GM18868 (cell line): ENCODE results near the gene SPN.
"Not testable (repeated sequence)": the region's sequence is repeated elsewhere in the genome, so short reads cannot be mapped to it uniquely, and the experiment has no call there.

Experiments
- ATAC-seq: cut with Tn5 transposase; IDR thresholded peaks from one replicate; pipeline ENCODE4 v1.9.1; 2021; ENCODE audit warnings: mild to moderate bottlenecking, moderate library complexity; ENCODE audit not compliant: unreplicated experiment

Gene SPN

GRCh38 chr16:29675811-29676643, 13.0 kb downstream of the SPN start:
- ATAC-seq: no peak

- ATAC-seq: no peak
Measured at GRCh38 chr16:29676989-29677785, 14.1 kb downstream of the SPN start.

- ATAC-seq: no peak
Measured at GRCh38 chr16:29678691-29679267, 15.7 kb downstream of the SPN start, which contains the start of gene QPRT. Gene QPRT, plus strand, starts transcription at chr16:29679180. Its CDS starts 18 bp downstream, at chr16:29679198.

- no peak for ATAC-seq
Measured at GRCh38 chr16:29680180-29680598, 17.1 kb downstream of the SPN start.

- ATAC-seq: no peak
Measured at GRCh38 chr16:29683543-29684090, 20.6 kb downstream of the SPN start.

GRCh38 chr16:29684679-29685078, 21.6 kb downstream of the SPN start:
- no peak for ATAC-seq

- ATAC-seq: no peak
Measured at GRCh38 chr16:29686740-29687332, 23.8 kb downstream of the SPN start.

- no peak for ATAC-seq
Measured at GRCh38 chr16:29687755-29688154, 24.7 kb downstream of the SPN start.

GRCh38 chr16:29688172-29688571, 25.1 kb downstream of the SPN start:
- ATAC-seq: no peak

GRCh38 chr16:29689490-29690351, 26.7 kb downstream of the SPN start:
- ATAC-seq: not testable (repeated sequence)

- not testable (repeated sequence) for ATAC-seq
Measured at GRCh38 chr16:29692606-29693005, 29.6 kb downstream of the SPN start.

GRCh38 chr16:29694384-29695195, 31.5 kb downstream of the SPN start:
- no peak for ATAC-seq

- not testable (repeated sequence) for ATAC-seq
Measured at GRCh38 chr16:29695675-29696074, 32.6 kb downstream of the SPN start.

- no peak for ATAC-seq
Measured at GRCh38 chr16:29696881-29697331, 33.9 kb downstream of the SPN start.

- ATAC-seq: no peak
Measured at GRCh38 chr16:29697391-29697790, 34.3 kb downstream of the SPN start.

- ATAC-seq: no peak
Measured at GRCh38 chr16:29698042-29698441, 35.0 kb downstream of the SPN start.

GRCh38 chr16:29698484-29699323, 35.7 kb downstream of the SPN start:
- ATAC-seq: no peak
